ENCODE measurements around the gene GPSM3. TPM values are rescaled to one million over a fixed set of nuclear protein-coding genes. Genes with fewer than 3 reads are reported as not detected.

Gene GPSM3
- total and polyA plus RNA-seq, 2 donors (not counting 3 experiments of a cell fraction or from before 2014, with no cell fraction given): 19.5 to 21.6 TPM

- no peaks in the 10 kb centered on the region for H3K79me2 ChIP-seq (ENCODE audit: control insufficient read depth, insufficient read depth, low read length)
- H3K4me3 ChIP-seq (replicated peaks in 1 of 3; ENCODE audit: insufficient read depth in 1 of 3, low read depth in 1 of 3, low read length in 3 of 3): no peak overlapping the region
- dilution Hi-C loops (cut with MboI; ENCODE audit: extremely low pct_ligation_motif_present, low sequenced_read_pairs) (no loop called here), intact Hi-C loops (cut with micrococcal nuclease) (no loop called here)
- ChIA-PET CTCF (interaction anchor here (1.1 kb wide), 1 partner anchor 83 kb away, joined by 3 read pairs; no protein-coding TSS in a partner anchor), POLR2A (no interaction called here)
- H3K27ac ChIP-seq (ENCODE audit: insufficient read depth, low read depth, low read length): no peak overlapping the region
- H3K27me3 ChIP-seq (ENCODE audit: control insufficient read depth in 2 of 2, insufficient read depth in 2 of 2, low read length in 2 of 2): no peaks in the 10 kb centered on the region
- peaks cover 7 to 13% of the 10 kb centered on the region in 2 experiments for H3K36me3 ChIP-seq (ENCODE audit: control insufficient read depth in 2 of 2, extremely low read depth in 1 of 2, insufficient read depth in 2 of 2, low read length in 2 of 2)
- BruUV-seq (replicated peaks): no TSS peak
- DNase-seq (ENCODE audit: low read depth, low spot score): no peak
- no peak overlapping the region for H3K9ac ChIP-seq (replicated peaks; ENCODE audit: extremely low read depth, insufficient read depth, low read length)
- H3K4me1 ChIP-seq (ENCODE audit: control insufficient read depth, extremely low read depth, insufficient read depth, low read length): peaks cover 5% of the 10 kb centered on the region
- no peaks in the 10 kb centered on the region for H3K9me1 ChIP-seq (replicated peaks; ENCODE audit: control insufficient read depth, extremely low read depth, insufficient read depth, low read length)
- FAIRE-seq: no peak
- no peaks in the 10 kb centered on the region for H3K9me3 ChIP-seq (replicated peaks; ENCODE audit: control insufficient read depth, insufficient read depth, low read length)
- no peak overlapping the region for H3K4me2 ChIP-seq (ENCODE audit: insufficient read depth, low read length)
- H2AFZ ChIP-seq (ENCODE audit: low read depth, low read length): no peak overlapping the region
- no peaks in the 10 kb centered on the region for H4K20me1 ChIP-seq (replicated peaks; ENCODE audit: control insufficient read depth, extremely low read depth, insufficient read depth, low read length)
- TF ChIP-seq POLR2A (IDR thresholded peaks at IDR 0.05; ENCODE audit: low read depth, low read length) (no peak), EZH2 (IDR thresholded peaks at IDR 0.05; ENCODE audit: borderline replicate concordance, low read depth, low read length, severe bottlenecking) (no peak), FOS (IDR thresholded peaks at IDR 0.05; ENCODE audit: borderline replicate concordance, insufficient read depth, low read length) (no peak), POLR2AphosphoS5 (IDR thresholded peaks at IDR 0.05; ENCODE audit: insufficient read depth, low read depth, low read length) (no peak), JUN (IDR thresholded peaks at IDR 0.05; ENCODE audit: borderline replicate concordance, insufficient read depth, insufficient read length, low read depth) (no peak), MYC (IDR thresholded peaks at IDR 0.05; ENCODE audit: low read depth, low read length) (no peak), GATA2 (IDR thresholded peaks at IDR 0.05; ENCODE audit: insufficient read depth, insufficient read length, low read depth, low read length) (no peak), MAX (IDR thresholded peaks at IDR 0.05; ENCODE audit: insufficient read depth, insufficient read length) (no peak), CTCF (IDR thresholded peaks at IDR 0.05; ENCODE audit: extremely low read depth in 1 of 2, insufficient read depth in 1 of 2, low read depth in 1 of 2, low read length in 2 of 2) (no peak)
Measured at GRCh38 chr6:32202186-32202585, 9.7 kb upstream of the GPSM3 start.
